Measurements from ENCODE around the gene ALOX12B.

The ALOX12B gene

GRCh38 chr17:8076502-8077266 is 10.8 kb downstream of the ALOX12B start:
- in situ Hi-C loops (cut with MboI; ENCODE audit: low pct_unique_long_range_greater_than_20kb, low sequenced_read_pairs, unreplicated experiment): no loop called here
- DNase-seq (ENCODE audit: low spot score): no peak
- no peak for TF ChIP-seq CTCF (IDR thresholded peaks at IDR 0.05; ENCODE audit: extremely low read depth, insufficient read depth, missing control alignments)

GRCh38 chr17:8075574-8076342 is 11.8 kb downstream of the ALOX12B start:
- TF ChIP-seq CTCF (IDR thresholded peaks at IDR 0.05; ENCODE audit: extremely low read depth, insufficient read depth, missing control alignments): no peak
- no peak for DNase-seq (ENCODE audit: low spot score)
- in situ Hi-C loops (cut with MboI; ENCODE audit: low pct_unique_long_range_greater_than_20kb, low sequenced_read_pairs, unreplicated experiment): no loop called here

- no peak for TF ChIP-seq CTCF (IDR thresholded peaks at IDR 0.05; ENCODE audit: extremely low read depth, insufficient read depth, missing control alignments)
- no peak for DNase-seq (ENCODE audit: low spot score)
- in situ Hi-C loops (cut with MboI; ENCODE audit: low pct_unique_long_range_greater_than_20kb, low sequenced_read_pairs, unreplicated experiment): no loop called here
Observed at GRCh38 chr17:8075081-8075480, 12.4 kb downstream of the ALOX12B start.

GRCh38 chr17:8074554-8074953 is 13.0 kb downstream of the ALOX12B start:
- in situ Hi-C loops (cut with MboI; ENCODE audit: low pct_unique_long_range_greater_than_20kb, low sequenced_read_pairs, unreplicated experiment): no loop called here
- TF ChIP-seq CTCF (IDR thresholded peaks at IDR 0.05; ENCODE audit: extremely low read depth, insufficient read depth, missing control alignments): no peak
- DNase-seq (ENCODE audit: low spot score): no peak

GRCh38 chr17:8073627-8074484 is 13.7 kb downstream of the ALOX12B start:
- in situ Hi-C loops (cut with MboI; ENCODE audit: low pct_unique_long_range_greater_than_20kb, low sequenced_read_pairs, unreplicated experiment): no loop called here
- peak; percentile 91 for DNase-seq (ENCODE audit: low spot score)
- peak; percentile 96 for TF ChIP-seq CTCF (IDR thresholded peaks at IDR 0.05; ENCODE audit: extremely low read depth, insufficient read depth, missing control alignments)

GRCh38 chr17:8072729-8073461 is 14.6 kb downstream of the ALOX12B start:
- no peak for TF ChIP-seq CTCF (IDR thresholded peaks at IDR 0.05; ENCODE audit: extremely low read depth, insufficient read depth, missing control alignments)
- DNase-seq (ENCODE audit: low spot score): no peak
- in situ Hi-C loops (cut with MboI; ENCODE audit: low pct_unique_long_range_greater_than_20kb, low sequenced_read_pairs, unreplicated experiment): no loop called here

Data from GM13977 (cell line).